ENCODE results near the gene GLIPR1L1.

GLIPR1L1 gene

DNA sequence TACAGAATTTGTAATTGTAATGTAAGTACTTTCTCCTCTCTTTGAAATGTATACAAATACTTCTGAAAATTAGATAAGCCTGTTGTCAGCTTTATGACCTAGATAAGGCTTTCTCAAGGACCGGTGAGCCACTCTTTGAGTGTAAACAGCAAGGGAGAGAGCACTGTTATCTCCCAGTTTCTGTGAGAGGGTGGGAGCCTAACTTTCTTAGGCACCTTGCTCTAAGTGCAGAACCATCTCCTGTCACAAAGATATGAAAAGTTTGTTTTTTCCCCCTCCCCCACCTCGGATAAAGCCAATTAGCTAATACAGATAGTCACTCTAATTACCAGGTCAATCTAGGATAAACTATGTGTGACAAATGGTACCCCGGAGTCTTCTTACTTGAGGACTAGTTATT, 40.1 kb upstream of the GLIPR1L1 start:
- WGBS (ENCODE audit: extremely low coverage, insufficient coverage, insufficient read length): no CpG with 5 or more reads among the region's 3 CpGs

DNA sequence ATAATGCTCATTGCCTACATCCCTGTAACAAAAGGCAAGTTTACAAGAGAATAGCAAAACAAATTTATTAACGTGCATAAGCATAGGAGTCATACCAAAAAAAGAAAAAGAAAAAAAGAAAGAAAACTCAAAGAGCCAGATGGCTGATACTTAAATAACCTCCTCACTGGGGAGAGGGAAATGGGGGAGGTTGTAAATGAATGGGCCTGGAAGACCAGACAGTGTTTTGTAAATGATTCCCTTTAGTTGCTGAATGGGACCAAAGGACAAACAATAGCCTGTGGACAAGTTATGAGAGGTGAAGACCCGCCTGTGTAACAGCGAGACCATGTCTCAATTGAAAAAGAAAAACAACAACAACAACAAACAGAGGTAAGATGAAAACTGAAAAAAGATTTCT, 39.7 kb upstream of the GLIPR1L1 start:
- H3K4ac ChIP-seq (ENCODE audit: low read depth, low read length): no peak overlapping the region
- no peak for DNase-seq
- H3K27ac ChIP-seq (ENCODE audit: low read depth, low read length): no peak overlapping the region
- H3K4me3 ChIP-seq (ENCODE audit: low read depth, low read length): no peak overlapping the region
- H3K36me3 ChIP-seq (ENCODE audit: control insufficient read depth in 1 of 2, insufficient read depth in 2 of 2, low read length in 2 of 2): no peaks in the 10 kb centered on the region
- peaks cover 2% of the 10 kb centered on the region for H3K9me3 ChIP-seq (ENCODE audit: insufficient read depth, low read depth, low read length)
- H3K27me3 ChIP-seq (ENCODE audit: insufficient read depth, low read length): no peaks in the 10 kb centered on the region
- H2BK12ac ChIP-seq (ENCODE audit: low read length): no peak overlapping the region
- no peak overlapping the region for H2AK5ac ChIP-seq (ENCODE audit: low read length)
- no peaks in the 10 kb centered on the region for H3K79me2 ChIP-seq (ENCODE audit: control insufficient read depth, insufficient read depth, low read length, poor library complexity)
- no peak overlapping the region for H2AFZ ChIP-seq (ENCODE audit: insufficient read depth, low read length, poor library complexity)
- no peak overlapping the region for H2BK120ac ChIP-seq (ENCODE audit: insufficient read depth, low read length, poor library complexity)
- H4K12ac ChIP-seq (ENCODE audit: low read depth, low read length): no peak overlapping the region
- no peak overlapping the region for H3K4me2 ChIP-seq (ENCODE audit: low read length)
- H3K9ac ChIP-seq (ENCODE audit: low read length): no peak overlapping the region
- no peak overlapping the region for H3K23ac ChIP-seq (ENCODE audit: low read length)
- no peaks in the 10 kb centered on the region for H3K4me1 ChIP-seq (ENCODE audit: control insufficient read depth in 1 of 2, insufficient read depth in 2 of 2, low read length in 2 of 2)
- no CpG with 5 or more reads among the region's 3 CpGs for WGBS (ENCODE audit: extremely low coverage, insufficient coverage, insufficient read length)
- no peak overlapping the region for H2BK5ac ChIP-seq (ENCODE audit: low read depth, low read length, poor library complexity)
- H3K18ac ChIP-seq (ENCODE audit: low read length): no peak overlapping the region
- no peak overlapping the region for H3K14ac ChIP-seq (ENCODE audit: low read length)
- no peaks in the 10 kb centered on the region for H3K79me1 ChIP-seq (ENCODE audit: low read length)
- no peak overlapping the region for H4K8ac ChIP-seq (ENCODE audit: low read depth, low read length)
- H4K91ac ChIP-seq (ENCODE audit: low read depth, low read length): no peak overlapping the region

More for the DNA sequence above, 40.1 kb upstream of the GLIPR1L1 start:
- Histone ChIP-seq H3K4me2 (ENCODE audit: low read length) (no peak overlapping the region), H2AFZ (ENCODE audit: insufficient read depth, low read length, poor library complexity) (no peak overlapping the region), H3K9ac (ENCODE audit: low read length) (no peak overlapping the region), H2BK5ac (ENCODE audit: low read depth, low read length, poor library complexity) (no peak overlapping the region), H3K14ac (ENCODE audit: low read length) (no peak overlapping the region), H3K9me3 (ENCODE audit: insufficient read depth, low read depth, low read length) (peaks cover 2% of the 10 kb centered on the region), H3K27me3 (ENCODE audit: insufficient read depth, low read length) (no peaks in the 10 kb centered on the region), H3K4me3 (ENCODE audit: low read depth, low read length) (no peak overlapping the region), H2BK12ac (ENCODE audit: low read length) (no peak overlapping the region), H3K27ac (ENCODE audit: low read depth, low read length) (no peak overlapping the region), H4K91ac (ENCODE audit: low read depth, low read length) (no peak overlapping the region), H4K12ac (ENCODE audit: low read depth, low read length) (no peak overlapping the region), H3K79me1 (ENCODE audit: low read length) (no peaks in the 10 kb centered on the region), H3K36me3 (ENCODE audit: control insufficient read depth in 1 of 2, insufficient read depth in 2 of 2, low read length in 2 of 2) (no peaks in the 10 kb centered on the region), H3K18ac (ENCODE audit: low read length) (no peak overlapping the region), H2AK5ac (ENCODE audit: low read length) (no peak overlapping the region), H3K4ac (ENCODE audit: low read depth, low read length) (no peak overlapping the region), H3K79me2 (ENCODE audit: control insufficient read depth, insufficient read depth, low read length, poor library complexity) (no peaks in the 10 kb centered on the region), H4K8ac (ENCODE audit: low read depth, low read length) (no peak overlapping the region), H3K4me1 (ENCODE audit: control insufficient read depth in 1 of 2, insufficient read depth in 2 of 2, low read length in 2 of 2) (no peaks in the 10 kb centered on the region), H2BK120ac (ENCODE audit: insufficient read depth, low read length, poor library complexity) (no peak overlapping the region), H3K23ac (ENCODE audit: low read length) (no peak overlapping the region)
- DNase-seq: no peak

DNA sequence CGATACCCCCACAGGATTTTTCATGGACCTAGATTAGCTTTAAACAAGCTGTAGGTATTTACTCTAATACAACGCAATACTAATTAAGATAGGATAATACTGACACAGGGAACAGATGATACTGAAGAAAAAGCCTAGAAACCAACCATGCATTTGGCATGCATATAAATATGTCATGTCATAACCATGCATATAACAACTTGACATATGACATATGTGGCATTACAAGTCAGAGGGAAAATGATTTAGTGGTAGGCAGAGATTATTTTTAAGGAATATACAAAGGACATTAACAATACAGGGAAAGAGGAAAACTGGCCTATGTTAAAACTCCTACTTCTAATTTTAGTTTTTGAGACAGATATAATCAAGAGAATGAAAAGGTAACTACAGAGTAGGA, 32.2 kb upstream of the GLIPR1L1 start:
- H4K91ac ChIP-seq (ENCODE audit: low read depth, low read length): no peak overlapping the region
- no peaks in the 10 kb centered on the region for H3K79me1 ChIP-seq (ENCODE audit: low read length)
- no peak overlapping the region for H2BK120ac ChIP-seq (ENCODE audit: insufficient read depth, low read length, poor library complexity)
- no peaks in the 10 kb centered on the region for H3K79me2 ChIP-seq (ENCODE audit: control insufficient read depth, insufficient read depth, low read length, poor library complexity)
- no peak for DNase-seq
- H3K4me3 ChIP-seq (ENCODE audit: low read depth, low read length): no peak overlapping the region
- WGBS (ENCODE audit: extremely low coverage, insufficient coverage, insufficient read length): no CpG with 5 or more reads among the region's 2 CpGs
- H4K12ac ChIP-seq (ENCODE audit: low read depth, low read length): no peak overlapping the region
- H3K23ac ChIP-seq (ENCODE audit: low read length): no peak overlapping the region
- no peak overlapping the region for H3K27ac ChIP-seq (ENCODE audit: low read depth, low read length)
- H3K4ac ChIP-seq (ENCODE audit: low read depth, low read length): no peak overlapping the region
- H2BK12ac ChIP-seq (ENCODE audit: low read length): no peak overlapping the region
- H3K18ac ChIP-seq (ENCODE audit: low read length): no peak overlapping the region
- no peaks in the 10 kb centered on the region for H3K27me3 ChIP-seq (ENCODE audit: insufficient read depth, low read length)
- no peak overlapping the region for H3K14ac ChIP-seq (ENCODE audit: low read length)
- no peak overlapping the region for H4K8ac ChIP-seq (ENCODE audit: low read depth, low read length)
- no peak overlapping the region for H2AFZ ChIP-seq (ENCODE audit: insufficient read depth, low read length, poor library complexity)
- H3K4me2 ChIP-seq (ENCODE audit: low read length): no peak overlapping the region
- H2BK5ac ChIP-seq (ENCODE audit: low read depth, low read length, poor library complexity): no peak overlapping the region
- H3K36me3 ChIP-seq (ENCODE audit: control insufficient read depth in 1 of 2, insufficient read depth in 2 of 2, low read length in 2 of 2): no peaks in the 10 kb centered on the region
- no peaks in the 10 kb centered on the region for H3K4me1 ChIP-seq (ENCODE audit: control insufficient read depth in 1 of 2, insufficient read depth in 2 of 2, low read length in 2 of 2)
- H3K9ac ChIP-seq (ENCODE audit: low read length): no peak overlapping the region
- H3K9me3 ChIP-seq (ENCODE audit: insufficient read depth, low read depth, low read length): no peaks in the 10 kb centered on the region
- no peak overlapping the region for H2AK5ac ChIP-seq (ENCODE audit: low read length)

DNA sequence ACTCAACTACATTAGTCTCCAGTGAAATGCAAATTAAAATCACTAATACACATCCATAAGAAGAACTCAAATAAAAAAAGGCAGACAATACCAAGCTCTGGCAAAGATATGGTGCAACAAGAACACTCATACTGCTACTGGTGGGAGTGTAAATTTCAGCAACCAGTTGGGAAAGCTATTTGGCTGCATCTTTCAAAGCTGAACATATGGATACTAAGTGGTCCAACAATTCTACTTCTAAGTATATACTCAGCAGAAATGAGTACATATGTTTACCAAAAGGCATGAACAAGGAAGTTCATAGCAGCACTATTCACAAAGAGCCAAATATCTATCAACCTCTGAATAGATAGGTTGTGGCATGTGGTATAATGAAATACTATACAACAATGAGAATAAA, 31.7 kb upstream of the GLIPR1L1 start:
- no peak for DNase-seq
- Histone ChIP-seq H3K23ac (ENCODE audit: low read length) (no peak overlapping the region), H3K4ac (ENCODE audit: low read depth, low read length) (no peak overlapping the region), H2BK5ac (ENCODE audit: low read depth, low read length, poor library complexity) (no peak overlapping the region), H4K12ac (ENCODE audit: low read depth, low read length) (no peak overlapping the region), H3K4me3 (ENCODE audit: low read depth, low read length) (no peak overlapping the region), H3K79me2 (ENCODE audit: control insufficient read depth, insufficient read depth, low read length, poor library complexity) (no peaks in the 10 kb centered on the region), H2BK12ac (ENCODE audit: low read length) (no peak overlapping the region), H3K14ac (ENCODE audit: low read length) (no peak overlapping the region), H3K4me2 (ENCODE audit: low read length) (no peak overlapping the region), H2AK5ac (ENCODE audit: low read length) (no peak overlapping the region), H3K36me3 (ENCODE audit: control insufficient read depth in 1 of 2, insufficient read depth in 2 of 2, low read length in 2 of 2) (no peaks in the 10 kb centered on the region), H3K79me1 (ENCODE audit: low read length) (no peaks in the 10 kb centered on the region), H3K4me1 (ENCODE audit: control insufficient read depth in 1 of 2, insufficient read depth in 2 of 2, low read length in 2 of 2) (no peaks in the 10 kb centered on the region), H4K91ac (ENCODE audit: low read depth, low read length) (no peak overlapping the region), H3K9ac (ENCODE audit: low read length) (no peak overlapping the region), H3K27me3 (ENCODE audit: insufficient read depth, low read length) (no peaks in the 10 kb centered on the region), H4K8ac (ENCODE audit: low read depth, low read length) (no peak overlapping the region), H2AFZ (ENCODE audit: insufficient read depth, low read length, poor library complexity) (no peak overlapping the region), H3K27ac (ENCODE audit: low read depth, low read length) (no peak overlapping the region), H2BK120ac (ENCODE audit: insufficient read depth, low read length, poor library complexity) (no peak overlapping the region), H3K18ac (ENCODE audit: low read length) (no peak overlapping the region), H3K9me3 (ENCODE audit: insufficient read depth, low read depth, low read length) (no peaks in the 10 kb centered on the region)

Measured in trophoblast cell (in vitro differentiated cells and primary cell).